ENCODE results near the gene KRTAP10-3.
"Not testable (repeated sequence)": the region's sequence is repeated elsewhere in the genome, so short reads cannot be mapped to it uniquely, and the experiment has no call there.

Gene KRTAP10-3

DNA sequence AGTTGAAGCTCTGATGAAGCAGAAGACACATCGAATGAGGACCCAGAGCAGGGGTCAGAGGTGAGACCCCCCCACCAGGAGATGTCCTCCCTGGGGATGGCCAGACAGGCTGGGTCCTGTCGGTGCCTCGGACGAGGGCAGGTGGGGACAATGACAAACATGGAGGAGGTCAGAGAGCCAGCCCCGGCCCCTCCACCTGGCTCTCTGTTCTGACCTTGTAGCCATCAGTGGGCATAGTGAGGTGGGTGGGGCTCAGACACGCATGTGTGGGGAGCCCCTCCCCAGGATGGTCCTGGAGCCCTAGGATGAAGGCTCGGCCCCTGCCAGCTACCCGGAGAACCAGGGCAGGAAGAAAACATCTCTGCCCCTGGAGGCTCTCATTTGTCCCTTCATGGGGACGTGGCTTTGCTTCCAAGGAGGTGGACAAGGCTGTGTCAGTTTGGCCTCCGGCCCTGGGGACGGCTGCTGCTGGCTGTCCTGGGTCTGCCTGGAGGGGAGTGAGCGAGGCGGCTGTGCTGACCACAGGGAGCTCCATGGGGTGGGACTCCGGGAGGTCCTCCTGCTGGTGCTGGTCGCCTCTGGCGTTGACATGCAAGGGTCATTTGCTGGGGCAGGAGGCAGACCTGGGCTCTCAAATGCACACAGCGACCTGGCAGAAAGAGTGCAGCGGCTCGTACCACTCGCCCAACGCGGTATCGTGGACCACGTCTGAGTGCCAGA lies 31.2 kb upstream of the KRTAP10-3 start:
- no peak for DNase-seq

- no peak for DNase-seq
These were observed 30.5 kb upstream of the KRTAP10-3 start for GRCh38 chr21:44589094-44589493.

DNA sequence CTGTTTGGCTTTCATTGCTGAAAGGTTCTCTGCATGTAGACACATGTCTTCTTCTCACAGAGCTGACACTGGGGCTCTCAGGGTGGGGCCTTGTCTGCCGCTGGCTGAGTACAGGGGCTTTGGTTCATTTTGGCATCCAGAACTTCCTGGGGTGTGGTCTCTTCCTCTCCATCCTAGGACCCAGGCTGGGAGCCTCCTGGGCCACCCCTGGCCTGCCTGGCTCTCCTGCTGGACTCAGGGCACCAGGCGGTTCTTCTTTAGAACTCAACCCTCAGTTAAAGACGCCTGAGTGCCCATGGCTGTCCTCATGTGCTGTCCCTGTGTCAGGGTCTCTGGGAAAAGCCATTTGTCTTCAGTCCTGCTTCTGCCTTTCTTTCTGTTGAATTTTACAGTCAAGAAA lies 27.3 kb upstream of the KRTAP10-3 start:
- no peak for DNase-seq

DNA sequence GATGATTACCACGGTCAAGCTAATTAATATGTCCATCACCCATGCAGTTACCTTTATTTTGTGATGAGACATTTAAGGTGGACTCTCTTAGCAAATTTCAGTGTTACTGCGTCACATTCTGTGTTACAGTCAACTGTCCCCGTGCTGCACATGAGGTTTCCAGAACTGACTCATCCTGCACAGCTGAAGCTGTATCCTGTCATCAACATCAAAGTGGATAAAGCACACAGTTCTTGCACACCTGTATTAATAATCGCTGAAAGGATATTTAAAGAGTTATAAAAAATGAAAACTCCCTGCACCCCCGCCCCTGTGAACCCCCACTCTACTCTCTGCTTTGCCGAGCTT lies 25.2 kb upstream of the KRTAP10-3 start:
- no peak for DNase-seq

DNA sequence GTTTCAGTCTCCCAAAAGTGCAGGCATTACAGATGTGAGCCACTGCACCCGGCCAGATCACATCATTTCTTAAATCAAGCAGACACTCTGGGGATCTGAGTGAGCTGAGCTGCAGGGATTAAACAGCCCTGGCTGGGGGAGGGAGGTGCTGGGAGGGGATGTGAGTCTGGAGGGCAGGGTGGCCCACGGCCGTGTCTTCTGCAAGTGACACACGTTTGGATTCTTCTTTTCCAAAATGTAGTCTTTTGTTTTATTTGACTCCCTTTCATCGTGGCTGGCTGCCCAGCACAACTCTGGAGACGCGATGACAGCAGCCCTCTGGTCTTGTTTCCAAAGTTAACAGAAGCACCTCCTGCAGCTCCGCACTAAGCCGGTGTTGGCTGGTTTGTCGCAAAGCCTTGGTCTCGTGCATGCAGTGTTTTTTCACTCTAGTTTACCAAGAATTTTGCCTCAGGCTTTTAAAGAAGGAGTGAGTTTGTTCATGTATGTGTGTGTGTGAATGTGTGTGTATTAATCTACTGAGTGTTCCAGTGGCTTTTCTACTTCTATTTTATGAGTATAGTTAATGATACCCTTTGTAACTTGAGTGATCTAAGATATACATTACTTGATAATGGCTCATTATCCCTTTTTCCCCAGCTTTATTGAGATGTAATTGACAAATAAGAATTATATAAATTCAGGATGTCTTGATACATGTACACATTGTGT lies 24.6 kb upstream of the KRTAP10-3 start:
- no peak for DNase-seq

DNA sequence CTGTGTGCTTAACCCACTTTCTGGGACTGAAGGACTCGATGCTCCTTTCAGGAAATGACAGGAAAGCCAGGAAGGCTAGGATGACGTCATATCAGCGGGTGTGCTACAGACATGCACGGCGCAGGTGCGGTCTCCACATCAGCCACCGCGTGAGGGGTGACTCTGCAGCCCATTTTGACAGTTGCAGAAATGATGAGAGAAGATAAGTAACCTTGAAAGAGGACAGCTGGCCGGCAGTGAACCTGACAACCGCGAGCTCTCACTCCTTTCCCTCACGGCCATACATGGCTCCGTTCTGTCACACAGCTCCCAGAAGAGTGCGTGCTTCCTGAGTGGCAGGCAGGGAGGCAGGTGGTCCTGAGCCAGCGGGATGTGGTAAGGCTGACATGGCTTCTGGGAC lies 23.5 kb upstream of the KRTAP10-3 start:
- no peak for DNase-seq

DNA sequence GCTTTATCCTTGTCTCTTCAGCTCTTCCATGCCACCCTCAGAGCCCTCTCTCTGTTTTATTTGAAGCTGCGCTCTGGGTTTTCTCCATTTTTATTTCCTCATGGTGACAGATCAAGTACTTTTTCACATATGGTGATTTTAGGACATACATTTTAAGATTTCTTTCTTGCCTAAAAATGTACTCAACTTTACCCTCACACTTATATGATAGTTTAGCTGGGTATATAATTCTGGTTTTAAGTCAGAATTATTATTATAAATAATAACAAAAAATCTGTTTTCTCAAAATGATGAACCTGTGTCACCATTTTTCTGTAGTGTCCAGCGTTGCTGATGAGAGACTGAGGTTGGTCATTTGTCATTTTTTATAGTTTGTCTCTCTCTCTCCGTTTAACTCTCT lies 22.6 kb upstream of the KRTAP10-3 start:
- no peak for DNase-seq

GRCh38 chr21:44580231-44580821 lies 21.7 kb upstream of the KRTAP10-3 start, which contains the start of gene KRTAP10-5:
Gene KRTAP10-5 (minus strand): TSS chr21:44580604. CDS start chr21:44580578, 26 bp downstream.
- not testable (repeated sequence) for DNase-seq

GRCh38 chr21:44579833-44580144 lies 21.2 kb upstream of the KRTAP10-3 start:
- DNase-seq, result no peak

GRCh38 chr21:44579056-44579832 lies 20.6 kb upstream of the KRTAP10-3 start:
- DNase-seq, result no peak

GRCh38 chr21:44578371-44579055 lies 19.9 kb upstream of the KRTAP10-3 start:
- DNase-seq, result no peak

DNA sequence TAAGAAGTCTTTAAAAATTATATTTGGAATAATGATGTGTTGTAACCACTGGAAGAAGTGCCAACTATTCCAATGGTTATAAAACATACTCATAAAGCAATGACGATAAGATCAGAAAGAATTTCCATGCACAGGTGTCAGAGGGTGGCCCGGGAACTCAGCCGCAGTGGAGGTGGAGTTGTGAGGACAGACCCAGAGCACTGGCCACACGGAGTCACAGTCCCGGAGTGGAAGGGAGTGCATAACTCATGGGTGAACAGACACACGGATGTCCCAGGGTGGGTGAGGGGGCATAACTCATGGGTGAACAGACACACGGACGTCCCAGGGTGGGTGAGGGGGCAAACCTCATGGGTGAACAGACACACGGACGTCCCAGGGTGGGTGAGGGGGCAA lies 17.4 kb upstream of the KRTAP10-3 start:
- DNase-seq, result no peak

GRCh38 chr21:44575307-44576024 lies 16.9 kb upstream of the KRTAP10-3 start:
- DNase-seq, result no peak

DNA sequence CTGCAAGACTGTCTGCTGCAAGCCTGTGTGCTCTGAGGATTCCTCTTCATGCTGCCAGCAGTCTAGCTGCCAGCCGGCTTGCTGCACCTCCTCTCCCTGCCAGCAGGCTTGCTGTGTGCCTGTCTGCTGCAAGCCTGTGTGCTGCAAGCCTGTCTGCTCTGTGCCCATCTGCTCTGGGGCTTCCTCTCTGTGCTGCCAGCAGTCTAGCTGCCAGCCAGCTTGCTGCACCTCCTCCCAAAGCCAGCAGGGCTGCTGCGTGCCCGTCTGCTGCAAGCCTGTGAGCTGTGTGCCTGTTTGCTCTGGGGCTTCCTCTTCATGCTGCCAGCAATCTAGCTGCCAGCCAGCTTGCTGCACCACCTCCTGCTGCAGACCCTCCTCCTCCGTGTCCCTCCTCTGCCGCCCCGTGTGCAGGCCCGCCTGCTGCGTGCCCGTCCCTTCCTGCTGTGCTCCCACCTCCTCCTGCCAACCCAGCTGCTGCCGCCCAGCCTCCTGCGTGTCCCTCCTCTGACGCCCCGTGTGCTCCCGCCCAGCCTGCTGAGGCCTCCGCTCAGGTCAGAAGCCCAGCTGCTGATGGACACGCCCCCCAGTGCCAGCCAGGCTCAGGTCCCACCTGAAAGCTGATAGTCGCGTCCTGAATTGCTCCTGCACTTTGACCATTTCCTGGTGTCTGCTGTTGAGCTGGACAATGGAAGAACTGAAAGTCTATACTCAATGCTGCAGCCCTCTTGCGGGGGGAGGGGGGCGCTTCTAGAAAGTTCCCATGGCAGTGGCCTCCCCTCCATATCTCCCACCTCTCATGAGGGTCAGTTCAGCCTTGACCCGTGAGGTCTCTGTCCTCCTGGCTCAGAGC lies 16.1 kb upstream of the KRTAP10-3 start:
- DNase-seq, result no peak

DNA sequence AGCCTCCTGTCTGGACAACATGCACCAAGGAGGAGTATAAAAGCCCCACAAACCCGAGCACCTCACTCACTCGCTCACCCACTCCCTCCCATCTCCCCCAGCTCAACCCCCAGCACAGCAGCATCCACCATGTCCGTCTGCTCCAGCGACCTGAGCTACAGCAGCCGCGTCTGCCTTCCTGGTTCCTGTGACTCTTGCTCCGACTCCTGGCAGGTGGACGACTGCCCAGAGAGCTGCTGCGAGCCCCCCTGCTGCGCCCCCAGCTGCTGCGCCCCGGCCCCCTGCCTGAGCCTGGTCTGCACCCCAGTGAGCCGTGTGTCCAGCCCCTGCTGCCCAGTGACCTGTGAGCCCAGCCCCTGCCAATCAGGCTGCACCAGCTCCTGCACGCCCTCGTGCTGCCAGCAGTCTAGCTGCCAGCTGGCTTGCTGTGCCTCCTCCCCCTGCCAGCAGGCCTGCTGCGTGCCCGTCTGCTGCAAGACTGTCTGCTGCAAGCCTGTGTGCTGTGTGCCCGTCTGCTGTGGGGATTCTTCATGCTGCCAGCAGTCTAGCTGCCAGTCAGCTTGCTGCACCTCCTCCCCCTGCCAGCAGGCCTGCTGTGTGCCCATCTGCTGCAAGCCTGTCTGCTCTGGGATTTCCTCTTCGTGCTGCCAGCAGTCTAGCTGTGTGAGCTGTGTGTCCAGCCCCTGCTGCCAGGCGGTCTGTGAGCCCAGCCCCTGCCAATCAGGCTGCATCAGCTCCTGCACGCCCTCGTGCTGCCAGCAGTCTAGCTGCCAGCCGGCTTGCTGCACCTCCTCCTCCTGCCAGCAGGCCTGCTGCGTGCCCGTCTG lies 15.2 kb upstream of the KRTAP10-3 start, which contains the start of gene KRTAP10-4:
Gene KRTAP10-4 (plus strand): TSS at position 100 of the 827 bp plus-strand sequence. CDS start 30 bp downstream, at position 130.
- not testable (repeated sequence) for DNase-seq

- no peak for DNase-seq
These were observed 14.5 kb upstream of the KRTAP10-3 start for GRCh38 chr21:44572959-44573583.

DNA sequence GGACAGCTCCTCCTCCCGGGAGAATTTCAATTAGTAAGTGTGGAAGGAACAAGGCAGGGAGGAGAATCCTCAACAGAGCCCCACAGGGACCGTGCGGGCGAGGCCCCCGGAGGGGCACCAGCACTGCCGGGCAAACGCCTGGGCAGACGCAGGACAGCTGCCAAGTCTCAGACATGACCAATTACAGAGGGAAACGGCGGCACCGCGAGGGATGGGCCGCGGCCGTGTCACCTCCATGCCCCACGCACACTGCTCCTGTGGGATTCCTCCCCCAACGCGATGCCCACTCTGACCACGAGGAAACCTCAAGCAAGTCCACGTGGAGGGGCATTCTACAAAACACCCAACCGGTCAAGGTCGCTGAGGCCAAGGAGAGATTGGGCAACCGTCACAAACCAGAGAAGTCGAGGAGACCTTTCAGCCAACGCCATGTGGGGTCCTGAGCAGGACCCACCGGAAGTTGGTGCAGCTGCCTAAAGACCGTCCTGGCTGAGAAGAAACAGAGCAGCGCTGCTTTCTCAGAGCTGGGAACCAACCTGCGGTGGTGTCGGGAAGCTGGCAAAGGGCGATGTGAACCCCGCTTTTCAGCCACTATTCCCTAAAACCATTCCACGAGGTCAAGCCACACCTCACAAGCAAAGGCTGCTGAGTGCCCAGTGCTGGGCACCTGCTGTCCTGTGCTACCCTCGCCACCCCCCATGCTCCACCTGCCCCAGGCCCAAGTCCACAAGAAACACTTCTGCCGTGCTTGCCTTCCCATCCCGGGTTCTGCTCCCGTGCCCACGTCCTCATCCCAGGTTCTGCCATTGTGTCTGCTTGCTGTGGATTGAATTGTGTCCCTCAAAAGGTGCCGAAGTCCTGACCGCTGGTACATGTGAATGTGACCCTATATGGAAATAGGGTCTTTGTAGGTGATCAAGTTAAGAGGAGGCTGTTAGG lies 13.5 kb upstream of the KRTAP10-3 start:
- no peak for DNase-seq

- DNase-seq, result no peak
These were observed 12.7 kb upstream of the KRTAP10-3 start for GRCh38 chr21:44571296-44571695.

Measured in T1000 (cell line).